OCI-M1 (cell line): ENCODE results near the gene TIE1.

Experiments used
- DNase-seq: peaks from one replicate; lab custom pipeline; 2025; lab: John Stamatoyannopoulos, UW

Gene TIE1

GRCh38 chr1:43300378-43301094 lies at the start of gene TIE1:
TIE1 (plus strand) TSS chr1:43300982; CDS start chr1:43301072, 90 bp downstream.
- no peak for DNase-seq

DNA sequence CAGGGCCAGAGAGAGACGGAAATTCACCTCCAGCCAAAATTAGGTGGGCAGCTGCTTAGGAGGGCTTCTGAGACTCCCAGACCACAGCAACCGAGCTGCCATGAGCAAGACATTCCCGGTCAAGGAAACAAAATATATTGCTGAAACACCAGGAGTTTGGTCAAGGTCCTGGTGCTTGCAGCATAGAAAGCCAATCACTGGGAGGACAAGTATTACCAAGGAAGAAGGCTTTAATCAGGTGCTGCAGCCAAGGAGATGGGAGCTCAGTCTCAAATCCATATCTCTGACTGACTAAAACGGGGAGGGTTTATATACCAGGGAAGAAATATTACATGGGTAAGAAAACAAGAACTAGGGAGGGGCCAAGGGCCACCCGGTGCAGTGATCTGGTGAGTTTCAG lies 49.8 kb upstream of the TIE1 start:
- DNase-seq = no peak

DNA sequence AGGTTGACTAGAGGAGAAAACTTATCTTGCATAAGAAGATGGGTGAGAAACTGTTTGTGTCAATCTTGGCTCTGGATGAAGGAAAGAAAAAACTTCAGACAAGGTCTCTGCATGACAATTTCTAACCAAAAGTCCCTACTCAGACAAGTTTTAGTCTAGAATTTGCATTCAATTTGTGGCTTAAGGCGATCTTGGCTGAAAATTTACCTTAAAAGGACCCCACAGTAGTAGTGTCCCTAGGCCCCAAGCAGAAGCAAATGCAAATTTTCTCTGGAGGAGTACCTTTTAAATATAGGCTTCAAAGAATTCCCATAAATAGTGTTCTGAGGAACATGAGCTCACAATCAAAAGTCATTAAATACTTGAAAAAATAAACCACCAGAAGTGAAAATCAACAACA lies 48.6 kb upstream of the TIE1 start:
- no peak for DNase-seq

- DNase-seq = no peak
Observed at GRCh38 chr1:43253173-43253572, 47.6 kb upstream of the TIE1 start.

DNA sequence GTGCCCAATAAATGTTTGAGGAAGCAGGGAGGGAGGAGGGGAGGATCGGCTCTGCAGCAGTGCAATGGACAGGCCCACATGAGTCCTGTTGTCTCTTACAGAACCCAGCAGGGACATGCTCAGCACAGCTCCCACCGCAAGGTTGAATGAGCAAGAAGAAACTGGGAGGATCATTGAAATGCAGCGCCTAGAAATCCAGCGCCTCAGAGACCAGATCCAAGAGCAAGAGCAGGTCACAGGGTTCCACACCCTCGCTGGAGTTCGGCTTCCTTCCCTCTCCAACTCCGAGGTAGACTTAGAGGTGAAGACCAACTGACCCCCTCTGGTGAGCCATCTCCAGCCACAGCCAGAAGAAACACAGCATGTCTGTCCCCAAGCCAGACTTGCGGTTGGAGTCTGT lies 46.9 kb upstream of the TIE1 start:
- DNase-seq = no peak

DNA sequence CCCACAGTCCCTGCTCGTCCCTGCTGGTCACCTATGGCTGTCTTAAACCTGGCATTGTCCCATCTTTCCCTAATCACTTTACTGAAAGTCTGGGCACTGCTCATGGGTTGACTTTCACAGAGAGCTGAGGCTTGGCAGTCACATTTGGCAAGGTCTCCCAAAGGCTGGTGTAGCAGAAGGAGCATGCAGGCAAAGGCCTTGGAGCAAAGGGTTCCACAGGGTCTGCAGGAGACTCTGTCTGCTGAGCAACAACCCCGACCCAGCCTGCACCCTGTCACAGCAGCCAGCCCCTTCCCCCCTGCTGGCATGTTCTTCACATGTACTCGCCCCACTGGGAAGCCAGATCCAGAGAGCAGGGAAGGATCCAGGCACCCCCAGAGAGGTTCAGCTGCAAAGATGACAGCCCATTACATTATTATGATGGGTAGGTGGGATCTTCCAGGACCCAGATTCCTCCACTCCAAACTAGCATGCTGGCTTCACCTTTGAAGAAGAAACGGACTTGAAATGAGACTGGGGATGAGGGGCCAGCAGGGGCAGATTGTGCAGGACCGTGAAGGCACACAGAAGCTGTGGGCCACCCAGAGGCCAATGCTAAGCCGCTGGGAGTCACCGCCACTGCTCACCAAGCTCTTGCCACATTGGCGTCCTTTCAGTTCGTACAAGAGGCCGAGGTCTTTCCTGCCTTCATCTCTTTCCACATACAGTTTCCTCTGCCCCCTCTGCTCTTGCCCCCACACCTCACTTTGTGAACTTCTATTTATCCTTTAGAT lies 45.2 kb upstream of the TIE1 start:
- DNase-seq = no peak

- DNase-seq = no peak
Observed at GRCh38 chr1:43256675-43257570, 43.9 kb upstream of the TIE1 start.

DNA sequence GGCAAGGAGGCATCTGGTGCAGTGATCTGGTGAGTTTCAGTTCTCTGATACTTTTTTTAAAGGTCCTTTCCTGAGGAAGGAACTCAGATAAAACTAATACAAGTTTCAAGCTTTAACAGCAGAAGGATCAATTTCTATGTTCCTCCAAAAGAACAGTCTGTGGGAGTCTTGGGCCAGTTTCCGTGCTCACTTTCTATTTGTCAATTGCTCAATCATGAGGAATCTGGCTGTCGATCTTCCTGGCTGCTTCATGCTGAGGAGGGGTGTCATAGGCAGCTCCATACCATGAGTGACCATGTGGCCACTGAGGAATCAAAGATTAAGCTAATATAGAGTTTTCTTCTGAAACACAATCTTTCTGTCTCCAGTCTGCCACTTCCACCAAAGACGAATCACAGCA lies 42.4 kb upstream of the TIE1 start:
- no peak for DNase-seq

GRCh38 chr1:43265431-43265830 lies 35.4 kb upstream of the TIE1 start:
- DNase-seq = no peak

DNA sequence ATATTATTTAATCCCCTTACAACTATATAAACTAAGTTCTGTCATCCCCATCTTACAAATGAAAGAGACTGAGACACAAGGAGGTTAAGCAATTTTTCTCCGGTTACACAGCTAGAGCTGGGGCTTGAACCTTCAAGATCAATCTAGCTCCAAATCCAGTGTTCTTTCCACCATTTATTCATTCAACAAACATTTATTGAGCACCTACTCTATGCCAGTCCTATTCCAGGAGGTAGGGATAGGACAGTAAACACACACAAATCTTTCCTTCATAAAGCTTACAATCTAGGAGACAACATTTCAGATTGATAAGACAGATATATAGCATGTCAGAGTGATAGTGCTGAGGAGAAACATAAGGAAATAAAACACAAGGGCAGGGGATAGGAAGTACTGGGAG lies 33.9 kb upstream of the TIE1 start:
- no peak for DNase-seq

DNA sequence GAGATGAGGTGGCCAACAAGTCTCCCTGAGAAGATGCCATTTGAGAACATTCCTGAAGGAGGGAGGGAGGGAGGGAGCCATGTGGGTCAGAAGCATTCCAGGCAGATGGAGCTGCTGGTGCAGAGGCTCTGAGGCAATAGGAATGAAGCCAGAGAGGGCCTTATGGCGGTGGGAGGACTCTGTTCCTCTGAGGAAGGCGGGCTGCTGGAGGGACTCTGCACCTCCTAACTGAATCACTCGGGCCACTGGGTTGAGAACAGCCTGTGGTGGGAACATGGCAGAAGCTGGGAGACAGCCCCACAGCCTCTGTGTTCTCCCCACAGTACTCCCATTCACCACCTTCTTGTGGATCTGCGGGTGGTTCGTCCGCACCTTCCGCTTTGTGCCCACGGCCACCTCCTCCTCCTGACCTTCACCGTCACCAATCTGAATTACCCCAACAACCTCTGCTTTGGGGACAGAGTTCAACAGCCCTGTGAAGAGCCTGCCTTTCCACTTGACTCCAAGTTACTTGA lies 33.4 kb upstream of the TIE1 start:
- DNase-seq = no peak

GRCh38 chr1:43267818-43268425 lies 32.9 kb upstream of the TIE1 start:
- no peak for DNase-seq

DNA sequence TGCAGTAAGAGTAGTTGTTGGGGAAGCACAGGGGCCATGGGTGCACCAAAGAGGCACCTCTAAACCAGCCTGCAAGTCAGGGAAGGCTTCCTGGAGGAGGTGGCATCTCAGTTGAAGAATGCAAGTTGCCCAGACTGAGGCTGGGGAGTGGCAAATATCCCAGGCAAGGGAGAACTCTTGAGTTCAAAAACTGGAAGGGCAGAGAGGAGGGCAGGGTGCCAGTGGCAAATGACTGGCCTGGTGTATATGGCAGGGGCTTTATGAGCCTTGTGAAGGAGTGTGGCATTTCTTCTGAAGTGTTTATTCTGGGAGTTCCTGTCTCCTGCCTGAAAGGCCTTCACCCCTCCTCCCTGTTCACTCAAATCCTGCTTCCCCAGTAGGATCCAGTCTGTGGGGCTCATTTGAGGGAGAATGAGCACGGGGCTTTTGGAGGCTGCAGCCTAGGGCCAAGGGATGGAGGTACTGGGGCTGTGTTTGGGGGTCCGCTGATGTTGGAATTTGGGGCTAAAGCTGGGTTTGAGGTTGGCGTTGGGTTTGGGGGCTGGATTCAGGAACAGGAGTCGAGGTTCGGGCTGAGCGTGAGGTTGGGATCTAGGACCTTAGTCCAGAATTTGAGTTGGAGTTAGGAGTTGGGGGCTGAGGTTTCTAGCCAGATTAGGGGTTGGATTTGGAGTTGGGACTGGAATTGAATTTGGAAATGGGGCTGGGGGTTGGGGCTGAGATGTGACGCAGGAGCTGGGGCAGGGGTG lies 31.0 kb upstream of the TIE1 start, which contains the start of gene TMEM125:
Gene TMEM125 (plus strand): TSS at position 357 of the 749 bp plus-strand sequence. CDS start 2,740 bp downstream, outside the sequence.
- DNase-seq = no peak

GRCh38 chr1:43270421-43271095 lies 30.2 kb upstream of the TIE1 start:
- no peak for DNase-seq

GRCh38 chr1:43271186-43272118 lies 29.3 kb upstream of the TIE1 start:
- no peak for DNase-seq

GRCh38 chr1:43272161-43272560 lies 28.6 kb upstream of the TIE1 start:
- DNase-seq = no peak

GRCh38 chr1:43272576-43273571 lies 27.9 kb upstream of the TIE1 start:
- no peak for DNase-seq

DNA sequence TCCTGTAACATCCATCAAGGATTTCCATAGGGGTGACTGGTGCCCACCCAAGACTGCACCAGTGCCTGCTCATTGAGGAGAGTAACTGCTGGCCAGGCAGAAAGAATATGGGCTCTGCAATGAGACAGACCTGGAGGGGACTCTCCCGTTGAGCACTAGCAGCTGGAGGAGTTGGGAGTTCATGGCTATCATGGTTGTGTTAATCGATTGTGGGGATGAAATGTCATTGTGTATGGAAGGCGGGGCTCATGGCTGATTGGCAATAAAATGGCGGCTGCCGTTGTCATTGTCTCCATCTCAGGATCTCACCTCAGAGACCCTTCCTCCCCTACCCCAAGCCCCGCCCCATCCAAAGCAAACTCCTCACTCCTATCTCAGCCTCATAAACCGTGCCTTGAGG lies 27.1 kb upstream of the TIE1 start:
- no peak for DNase-seq
